H1 (cell line): ENCODE results near the gene TBC1D13. TPM values are rescaled to one million over a fixed set of nuclear protein-coding genes. Genes with fewer than 3 reads are reported as not detected.
A peak's percentile ranks its signal among the peaks of the same experiment; 100 is the strongest.

Experiments
- ASH2L ChIP-seq: fragments of 200-600, 300-600 bp; sonication (generic); IDR thresholded peaks from one replicate; pipeline ENCODE4 v1.7.1; 2017; ENCODE audit warnings: low read length
- BCL11A ChIP-seq, 2 experiments: IDR thresholded peaks; one replicate each; pipeline ENCODE4 v1.6.1; 2011; ENCODE audit warnings: low read depth in 2 of 2, low read length in 2 of 2, mild to moderate bottlenecking in 2 of 2
- GABPA ChIP-seq: IDR thresholded peaks from 2 replicates; pipeline ENCODE4 v1.6.1; 2011; ENCODE audit warnings: mild to moderate bottlenecking, low read length, moderate library complexity, borderline replicate concordance; ENCODE audit not compliant: insufficient read depth
- SIN3A ChIP-seq, 2 experiments: IDR thresholded peaks in 1 of 2; conservative IDR thresholded peaks in 1 of 2; 2 replicates each; pipeline ENCODE4 v1.6.1; 2011 to 2012; ENCODE audit warnings: low read length in 2 of 2, improper control_type of control experiment in 1 of 2, low read depth in 1 of 2, mild to moderate bottlenecking in 1 of 2
- polyA plus RNA-seq, 7 experiments: library from polyadenylated mRNA; depleted of rRNA in 3 of 7; stranded (reverse) in 5 of 7; unstranded in 2 of 7; fragments of >200 nt in 5 of 7; fragments of 200-250 nt in 2 of 7; gene quantifications; 1 replicate in 5 of 7; 2 replicates in 1 of 7; 4 replicates in 1 of 7; pipeline versions ENCODE4 v1.2.1 to v1.2.3, GENCODE V29; 2011 to 2013; ENCODE audit warnings: missing spikeins in 2 of 7, mixed read lengths in 2 of 7
- total RNA-seq: library from RNA; stranded (reverse); fragmentation: NEBNext Ultra II Directional; extraction: Animal tissue kit (Norgen Biotek cat#: 25700); gene quantifications from 2 replicates; pipeline ENCODE4 v1.2.1, GENCODE V29; 2021

TBC1D13 gene
- total and polyA plus RNA-seq, 2 of the 8 experiments (the other 6 are each of a cell fraction or from before 2014, with no cell fraction given): 21.3 to 24.7 TPM

GRCh38 chr9:128786681-128787601 lies at the start of gene TBC1D13 (continued):
- peak; percentile 92 for TF ChIP-seq ASH2L
- TF ChIP-seq SIN3A (conservative IDR thresholded peaks at IDR 0.05 in 1 of 2, IDR thresholded peaks at IDR 0.05 in 1 of 2; ENCODE audit: low read depth in 1 of 2, low read length in 2 of 2): peak; percentile 28 to 95; a peak in 3 of 4 replicates
- peak; percentile 86 for TF ChIP-seq GABPA
- TF ChIP-seq BCL11A (IDR thresholded peaks at IDR 0.05; ENCODE audit: low read depth in 2 of 2, low read length in 2 of 2): no peak
